Fibroblast of gingiva (primary cell): ENCODE data around the gene AAK1.

Experiments used
- DNase-seq: peaks from one replicate; pipeline ENCODE4 v3.0.0-alpha.2; 2011; ENCODE audit warnings: low read depth

Gene AAK1

DNA sequence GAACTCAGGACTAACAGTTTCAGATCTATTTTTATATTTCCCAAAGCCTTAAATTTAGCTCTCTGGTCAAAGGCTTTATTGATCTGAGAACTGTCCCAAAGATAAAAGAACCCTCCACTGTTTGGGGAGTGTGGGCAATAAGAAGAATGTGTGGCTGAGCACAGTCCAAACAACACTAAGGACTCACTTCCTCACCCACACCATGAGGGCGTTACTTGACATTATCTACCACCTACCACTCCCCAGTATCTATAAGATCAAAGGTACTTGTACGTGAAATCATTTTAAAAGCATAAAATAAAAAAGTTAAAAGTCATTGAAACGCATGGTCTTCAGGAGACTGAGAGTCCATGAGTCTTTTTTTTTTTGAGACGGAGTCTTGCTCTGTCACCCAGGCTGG lies 151.7 kb downstream of the AAK1 start:
- no peak for DNase-seq

DNA sequence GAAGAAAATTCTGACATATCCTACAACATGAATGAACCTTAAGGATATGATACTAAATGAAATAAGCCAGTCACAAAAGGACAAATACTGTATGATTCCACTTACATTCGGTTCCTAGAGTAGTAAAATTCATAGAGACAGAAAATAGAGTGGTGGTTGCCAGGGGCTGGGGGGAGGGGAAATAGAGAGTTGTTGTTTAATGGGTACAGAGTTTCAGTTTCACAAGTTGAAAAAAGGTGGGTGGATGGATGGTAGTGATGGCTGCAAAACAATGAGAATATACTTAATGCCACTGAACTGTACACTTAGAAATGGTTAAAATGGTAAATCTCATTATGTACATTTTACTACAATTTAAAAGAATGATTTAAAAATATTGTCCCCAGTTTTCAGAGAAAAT lies 153.1 kb downstream of the AAK1 start:
- no peak for DNase-seq

GRCh38 chr2:69489793-69490192 lies 153.7 kb downstream of the AAK1 start:
- DNase-seq: no peak

DNA sequence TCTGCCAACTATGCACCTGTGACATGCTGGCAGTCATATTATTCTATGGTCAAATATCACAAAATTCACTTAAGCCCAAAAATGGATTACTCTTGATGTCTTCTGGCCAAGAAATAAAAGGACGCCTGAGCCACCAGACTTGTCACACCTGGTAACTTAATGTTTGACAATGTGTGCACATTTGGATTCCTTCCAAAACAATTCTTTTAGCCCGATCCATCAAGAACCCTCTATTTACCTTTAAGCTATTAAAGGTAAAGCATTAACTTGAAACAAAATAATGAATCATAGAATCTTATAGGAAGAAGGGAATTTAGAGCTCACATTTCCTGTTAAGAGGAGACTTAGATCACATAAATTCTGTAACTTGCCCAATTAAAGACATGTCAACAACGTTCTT lies 159.8 kb downstream of the AAK1 start:
- no peak for DNase-seq

DNA sequence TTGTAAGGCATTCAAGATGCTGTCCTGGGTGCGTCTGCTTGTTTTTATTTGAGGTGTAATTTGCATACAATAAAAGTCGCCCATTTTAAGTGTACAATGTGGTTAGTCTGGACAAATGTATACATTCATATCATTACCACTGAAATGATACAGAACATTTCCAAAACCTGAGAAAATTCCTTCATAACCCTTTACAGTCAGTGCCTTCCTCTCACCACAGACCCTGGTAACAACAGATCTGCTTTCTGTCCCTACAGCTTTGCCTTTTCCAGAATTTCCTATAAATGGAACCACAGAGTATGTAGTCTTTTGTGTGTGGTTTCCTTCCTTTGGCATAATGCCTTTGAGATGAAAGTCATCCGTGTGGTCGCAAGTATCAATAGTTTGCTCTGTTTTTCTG lies 160.5 kb downstream of the AAK1 start:
- no peak for DNase-seq

- no peak for DNase-seq
Observed at GRCh38 chr2:69482471-69482870, 161.1 kb downstream of the AAK1 start.

DNA sequence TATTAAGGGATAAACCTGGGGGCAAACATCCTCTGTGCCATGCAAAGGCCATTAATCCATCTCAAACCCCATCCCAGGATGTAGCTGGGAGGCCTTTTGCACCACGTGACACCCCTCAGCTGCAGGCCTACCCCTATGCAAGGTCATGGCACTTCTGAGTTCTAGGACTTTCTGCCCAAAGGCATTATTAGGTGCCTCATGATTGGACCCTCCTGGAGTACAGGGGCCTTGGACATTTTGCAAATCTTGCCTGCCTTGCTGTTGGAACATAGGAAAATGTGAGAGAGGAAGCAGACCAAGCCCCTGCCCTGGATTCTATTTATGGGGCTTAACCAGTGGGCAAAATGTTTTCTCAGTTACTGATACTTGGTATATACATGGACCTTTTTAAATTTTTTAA lies 162.1 kb downstream of the AAK1 start:
- DNase-seq: no peak

- no peak for DNase-seq
Observed at GRCh38 chr2:69477627-69478026, 165.9 kb downstream of the AAK1 start.

DNA sequence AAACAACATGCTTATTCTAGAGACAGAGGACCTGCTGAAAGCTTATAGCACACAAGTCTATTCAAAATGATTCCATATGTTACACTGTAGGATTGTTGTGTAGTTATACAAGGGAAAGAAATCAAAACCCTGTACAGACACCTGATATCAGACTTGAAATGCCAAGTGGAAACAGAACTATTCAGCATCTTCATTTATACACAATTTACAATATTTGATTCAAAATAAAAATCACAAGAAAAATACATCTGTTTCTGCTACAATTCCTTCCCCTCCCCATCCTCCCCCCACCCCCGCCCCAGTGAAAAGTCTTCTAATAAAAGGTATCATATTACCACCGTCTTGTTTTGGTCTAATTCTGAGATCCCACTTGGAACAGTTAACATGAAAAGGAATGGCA lies 168.9 kb downstream of the AAK1 start:
- no peak for DNase-seq

DNA sequence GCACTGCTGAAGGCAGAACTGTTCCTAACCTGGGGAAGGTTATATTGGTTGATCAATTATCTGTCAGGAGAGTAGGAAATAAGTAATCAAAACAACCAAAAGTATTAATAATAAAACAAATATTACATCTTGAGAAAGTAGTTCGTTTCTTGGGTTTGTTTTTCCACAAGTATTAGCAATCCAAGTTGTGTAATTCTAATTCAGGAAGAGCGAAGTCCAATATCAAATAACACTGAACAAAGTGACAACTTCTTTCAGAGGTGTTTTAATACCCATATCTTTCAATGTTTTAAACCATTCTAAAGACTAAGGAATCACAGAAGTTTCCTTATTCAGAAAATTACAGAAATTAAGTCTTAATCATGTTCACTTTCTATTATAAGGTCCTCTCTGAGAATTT lies 171.7 kb downstream of the AAK1 start:
- DNase-seq: no peak

DNA sequence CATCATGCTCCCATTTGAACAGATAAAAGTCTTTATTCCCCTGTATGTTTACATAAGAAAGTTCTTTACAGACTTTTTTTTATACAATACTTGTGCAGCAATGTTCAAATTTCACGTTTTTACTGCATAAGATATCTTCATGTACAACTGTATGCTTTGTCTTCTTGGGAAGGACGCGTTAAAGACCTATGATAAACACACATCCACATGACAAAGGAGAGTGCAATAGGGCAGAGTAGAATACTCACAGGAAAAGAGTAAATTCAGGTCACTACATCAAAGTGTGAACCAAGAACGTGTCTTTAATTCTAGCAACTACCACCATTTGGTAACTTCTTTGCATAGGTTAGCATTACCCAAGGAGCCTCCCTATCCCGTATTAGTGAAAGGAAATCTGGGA lies 172.6 kb downstream of the AAK1 start:
- no peak for DNase-seq

- DNase-seq: no peak
Observed at GRCh38 chr2:69469784-69470183, 173.8 kb downstream of the AAK1 start.

- no peak for DNase-seq
Observed at GRCh38 chr2:69469375-69469774, 174.2 kb downstream of the AAK1 start.

DNA sequence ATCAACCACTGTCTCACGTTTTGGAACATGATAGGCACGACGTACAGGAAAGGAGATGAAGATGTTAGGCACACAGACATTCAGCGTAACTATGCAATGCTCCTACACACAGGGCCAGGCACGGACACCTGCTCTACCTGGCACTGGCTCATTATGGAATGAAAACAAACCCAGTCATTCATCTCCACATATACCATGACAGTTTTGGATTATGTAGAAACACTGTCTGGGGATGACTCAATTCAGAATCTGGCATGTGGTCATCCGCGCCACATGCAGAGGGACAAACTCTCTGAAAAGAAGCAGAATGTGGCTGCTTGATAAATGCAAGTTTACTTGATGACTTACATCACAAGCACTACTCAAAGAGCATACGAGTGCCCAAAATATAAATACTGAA lies 176.8 kb downstream of the AAK1 start:
- DNase-seq: no peak

DNA sequence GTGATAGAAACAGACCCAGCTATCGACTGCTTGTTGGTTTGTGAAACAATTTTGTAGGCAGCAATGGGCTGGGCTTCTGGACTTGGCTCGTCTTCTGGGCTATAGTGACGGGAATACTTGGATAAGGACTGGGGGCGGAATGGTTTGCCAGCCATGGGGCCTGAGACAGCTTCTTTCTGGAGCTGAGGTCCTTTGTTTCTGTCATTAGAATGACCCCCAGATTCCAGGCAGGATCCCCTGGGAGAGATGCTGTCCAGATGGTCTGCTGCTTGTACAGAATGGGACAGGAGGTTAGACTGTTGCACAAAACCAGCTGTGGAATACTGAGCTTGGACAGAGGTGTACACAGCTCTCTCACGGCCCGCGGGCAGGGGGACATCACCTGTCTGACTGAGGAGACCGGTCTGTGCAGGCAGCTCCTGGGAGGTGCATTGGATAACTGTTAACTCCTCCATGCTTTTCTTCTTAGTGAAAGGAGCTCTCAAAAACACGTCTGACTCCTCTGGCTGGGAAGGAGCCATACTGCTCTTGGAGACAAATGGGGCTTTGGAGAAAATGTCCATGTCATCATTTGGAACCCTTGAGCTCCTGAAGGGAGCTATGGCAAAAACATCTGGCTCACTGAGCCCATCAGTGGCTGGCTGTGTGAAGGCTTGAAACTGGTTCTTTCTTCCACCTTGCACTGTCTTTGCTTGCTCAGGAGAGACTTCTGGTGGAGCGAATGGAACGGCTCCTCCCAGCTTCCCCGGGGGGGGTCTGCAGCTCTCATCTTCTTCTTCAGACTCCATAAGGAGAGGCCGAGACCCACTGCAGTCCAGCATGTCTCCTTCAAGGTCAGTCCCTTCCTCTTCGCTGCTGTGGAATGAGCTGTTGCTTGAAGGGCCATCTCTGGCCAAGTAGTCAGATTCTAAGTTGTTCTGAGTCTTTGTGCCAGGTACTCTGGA lies 177.8 kb downstream of the AAK1 start:
- DNase-seq: no peak

DNA sequence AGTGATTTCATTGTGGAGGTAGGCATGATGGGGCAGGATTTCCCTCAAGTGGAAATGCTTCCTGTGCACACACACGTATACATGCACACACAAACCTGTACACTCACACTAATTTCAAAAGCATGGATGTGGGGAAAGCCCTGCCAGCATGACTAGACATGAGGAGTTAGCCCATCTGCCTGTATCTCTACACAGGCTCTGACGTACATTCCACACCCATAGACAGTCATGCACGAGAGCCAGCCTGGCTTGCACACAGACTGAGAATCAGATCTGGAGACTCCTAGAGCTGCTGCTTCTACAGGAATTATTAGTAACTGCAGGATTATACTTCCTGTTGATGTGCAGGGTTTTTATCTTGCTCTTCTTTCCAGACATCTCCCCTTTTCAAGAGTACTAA lies 179.0 kb downstream of the AAK1 start:
- DNase-seq: peak; percentile 29

DNA sequence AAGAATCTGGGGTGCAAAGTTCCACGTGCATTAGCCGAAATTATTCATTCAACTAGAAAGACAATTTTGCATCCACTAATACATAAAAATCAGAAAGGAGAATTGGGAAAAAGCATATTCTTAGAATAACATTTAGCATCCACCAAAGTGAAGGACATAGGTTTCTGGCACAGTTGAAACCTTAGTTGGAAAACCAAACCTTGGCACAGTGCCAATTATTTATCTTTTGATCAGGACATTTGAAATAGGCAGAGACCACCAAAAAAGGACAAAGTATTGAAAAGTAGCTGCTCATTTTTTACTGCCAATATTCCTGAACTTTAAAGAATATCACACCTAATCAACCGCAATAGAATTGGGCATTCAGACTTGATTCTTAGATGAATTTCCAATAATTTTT lies 180.8 kb downstream of the AAK1 start:
- DNase-seq: no peak

- DNase-seq: no peak
Observed at GRCh38 chr2:69461404-69461803, 182.1 kb downstream of the AAK1 start.

DNA sequence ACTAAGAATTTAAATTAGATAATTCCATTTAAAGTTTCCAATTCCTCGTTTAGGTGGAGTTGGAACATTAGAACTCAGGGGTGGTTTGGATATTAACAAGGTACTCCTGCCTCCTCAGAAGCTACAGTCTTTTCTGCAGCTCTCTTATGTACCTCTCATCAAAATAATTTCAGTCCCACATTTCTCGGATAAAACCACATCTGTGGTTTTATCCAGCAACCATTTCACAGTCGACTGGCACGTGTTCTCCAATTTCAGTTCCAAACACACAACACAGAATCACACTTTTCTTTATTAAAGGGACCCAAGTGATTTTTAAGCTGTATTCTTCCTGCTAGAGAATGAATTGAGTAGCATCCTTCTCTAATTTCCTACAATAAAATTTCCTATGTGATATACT lies 183.6 kb downstream of the AAK1 start:
- DNase-seq: no peak

DNA sequence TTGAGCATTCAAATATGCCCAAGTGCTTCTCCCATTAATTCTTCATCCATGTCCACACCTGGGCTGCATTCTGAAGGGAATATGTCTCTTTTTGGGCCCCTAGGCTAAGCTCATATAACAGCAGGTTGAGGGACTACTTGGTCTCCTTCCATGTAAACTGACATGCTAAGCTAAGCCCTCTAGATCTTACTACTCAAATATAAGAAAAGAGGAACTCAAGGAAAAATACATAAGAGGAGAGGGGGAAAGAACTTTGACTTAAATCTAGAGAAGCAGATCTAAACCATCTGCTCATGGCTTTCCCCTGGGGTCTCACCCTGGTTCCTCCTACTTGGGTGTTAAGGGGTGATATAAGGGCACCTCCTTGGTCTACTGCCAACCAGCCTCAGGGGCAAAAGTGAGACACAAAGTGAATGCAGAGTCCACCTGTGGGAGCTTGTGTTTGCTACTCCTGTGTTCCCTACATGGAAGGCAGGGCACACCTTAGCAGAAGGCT lies 186.5 kb downstream of the AAK1 start:
- DNase-seq: no peak

DNA sequence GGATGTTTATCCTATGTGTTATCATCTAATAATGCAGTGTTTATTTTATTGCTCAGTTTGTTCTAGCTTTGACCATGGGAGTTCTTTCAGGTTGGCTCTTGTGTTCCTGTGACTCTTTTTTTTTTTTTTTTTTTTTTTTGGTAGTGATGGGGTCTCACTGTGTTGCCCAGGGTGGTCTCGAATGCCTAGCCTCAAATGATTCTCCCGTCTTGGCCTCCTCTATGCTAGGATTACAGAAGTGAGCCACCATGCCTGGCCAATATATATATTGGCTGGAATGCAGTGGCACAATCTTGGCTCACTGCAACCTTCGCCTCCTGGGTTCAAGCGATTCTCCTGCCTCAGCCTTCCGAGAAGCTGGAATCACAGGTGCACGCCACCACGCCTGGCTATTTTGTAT lies 187.4 kb downstream of the AAK1 start:
- no peak for DNase-seq

- DNase-seq: no peak
Observed at GRCh38 chr2:69454976-69455375, 188.6 kb downstream of the AAK1 start.

DNA sequence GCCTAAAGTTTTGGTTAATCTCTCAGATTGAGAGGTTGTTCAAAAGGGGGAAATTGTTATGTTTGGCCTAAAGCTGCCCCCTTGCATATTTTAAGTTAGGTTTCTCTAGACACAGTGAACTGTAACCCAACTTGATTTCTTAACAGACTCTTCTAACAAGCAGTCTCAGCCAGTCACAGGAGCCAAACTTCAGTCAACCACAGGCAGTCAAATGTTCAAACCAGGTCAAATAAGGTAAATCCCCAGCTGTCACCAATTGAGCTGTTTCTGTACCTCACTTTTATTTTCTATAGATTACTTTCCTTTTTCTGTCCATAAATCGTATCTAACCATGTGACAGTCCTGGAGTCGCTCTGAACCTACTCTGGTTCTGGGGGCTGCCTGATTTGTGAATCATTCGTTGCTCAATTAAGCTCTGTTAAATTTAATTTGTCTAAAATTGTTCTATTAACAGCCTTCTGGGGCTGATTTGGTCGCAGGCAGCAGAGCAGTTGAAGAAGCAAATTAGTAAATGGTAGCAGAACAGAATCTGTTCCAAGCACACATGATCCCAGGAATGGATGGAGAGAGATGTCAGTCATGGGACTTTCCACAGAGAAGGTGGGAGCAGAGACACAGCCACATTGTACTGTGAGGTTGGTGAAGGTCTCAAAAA lies 189.9 kb downstream of the AAK1 start:
- no peak for DNase-seq

- no peak for DNase-seq
Observed at GRCh38 chr2:69452687-69453086, 190.9 kb downstream of the AAK1 start.
